22Rv1 (cell line): ENCODE data around the gene ZNF622.

Source experiments
- H3K27ac ChIP-seq: fragments of 450-650 bp; 2 replicates; pipeline ENCODE4 v1.5.1; 2017
- ZFX ChIP-seq: fragments of 450-650 bp; IDR thresholded peaks from 2 replicates; pipeline ENCODE4 v1.6.1; 2017; ENCODE audit warnings: antibody characterized with exemption, borderline replicate concordance
- TF ChIP-seq, protein P1 (sequence below): fragments of 450-650 bp; IDR thresholded peaks from 2 replicates; pipeline ENCODE4 v1.5.1; 2017; ENCODE audit warnings: mild to moderate bottlenecking

Gene ZNF622

DNA sequence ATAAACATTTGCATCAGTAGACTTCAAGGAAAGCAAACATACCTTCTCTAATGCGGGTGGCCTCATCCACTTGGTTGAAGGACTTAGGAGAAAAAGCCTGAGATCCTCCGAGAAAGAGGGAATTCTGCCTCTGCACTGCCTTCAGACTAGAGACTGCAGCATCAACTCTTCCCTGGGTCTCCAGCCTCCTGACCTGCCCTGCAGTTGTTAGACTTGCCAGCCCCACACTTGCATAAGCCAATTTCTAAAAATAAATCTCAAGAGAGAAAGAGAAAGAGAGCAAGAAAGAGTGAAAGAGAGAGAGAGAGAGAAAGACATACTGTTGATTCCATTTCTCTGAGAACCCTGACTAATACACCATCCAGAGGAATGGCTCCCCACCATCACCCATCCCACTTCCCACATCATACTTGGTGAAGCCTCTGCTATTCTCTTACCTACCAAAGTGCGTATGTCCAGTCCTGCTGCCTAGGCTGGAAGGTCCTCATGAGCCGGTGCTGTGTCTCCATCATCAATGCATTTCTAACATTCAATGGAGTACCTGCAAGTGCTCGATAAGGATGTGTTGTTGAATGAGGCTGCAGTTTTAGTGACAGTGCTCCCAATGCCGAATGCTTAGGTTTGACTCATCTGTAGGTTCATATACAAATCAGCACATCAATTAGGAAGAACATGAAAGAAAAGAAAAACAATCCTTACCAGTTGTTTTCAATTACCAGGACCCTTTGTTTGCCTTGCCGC lies 35.1 kb downstream of the ZNF622 start:
- no peak overlapping the region for H3K27ac ChIP-seq
- no peak for TF ChIP-seq ZFX
- TF ChIP-seq, protein P1, sequence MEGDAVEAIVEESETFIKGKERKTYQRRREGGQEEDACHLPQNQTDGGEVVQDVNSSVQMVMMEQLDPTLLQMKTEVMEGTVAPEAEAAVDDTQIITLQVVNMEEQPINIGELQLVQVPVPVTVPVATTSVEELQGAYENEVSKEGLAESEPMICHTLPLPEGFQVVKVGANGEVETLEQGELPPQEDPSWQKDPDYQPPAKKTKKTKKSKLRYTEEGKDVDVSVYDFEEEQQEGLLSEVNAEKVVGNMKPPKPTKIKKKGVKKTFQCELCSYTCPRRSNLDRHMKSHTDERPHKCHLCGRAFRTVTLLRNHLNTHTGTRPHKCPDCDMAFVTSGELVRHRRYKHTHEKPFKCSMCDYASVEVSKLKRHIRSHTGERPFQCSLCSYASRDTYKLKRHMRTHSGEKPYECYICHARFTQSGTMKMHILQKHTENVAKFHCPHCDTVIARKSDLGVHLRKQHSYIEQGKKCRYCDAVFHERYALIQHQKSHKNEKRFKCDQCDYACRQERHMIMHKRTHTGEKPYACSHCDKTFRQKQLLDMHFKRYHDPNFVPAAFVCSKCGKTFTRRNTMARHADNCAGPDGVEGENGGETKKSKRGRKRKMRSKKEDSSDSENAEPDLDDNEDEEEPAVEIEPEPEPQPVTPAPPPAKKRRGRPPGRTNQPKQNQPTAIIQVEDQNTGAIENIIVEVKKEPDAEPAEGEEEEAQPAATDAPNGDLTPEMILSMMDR, result no peak

- no peak overlapping the region for H3K27ac ChIP-seq
- TF ChIP-seq ZFX, result no peak
- TF ChIP-seq, protein P1, result no peak
These were observed 37.2 kb downstream of the ZNF622 start for GRCh38 chr5:16428359-16428758.

DNA sequence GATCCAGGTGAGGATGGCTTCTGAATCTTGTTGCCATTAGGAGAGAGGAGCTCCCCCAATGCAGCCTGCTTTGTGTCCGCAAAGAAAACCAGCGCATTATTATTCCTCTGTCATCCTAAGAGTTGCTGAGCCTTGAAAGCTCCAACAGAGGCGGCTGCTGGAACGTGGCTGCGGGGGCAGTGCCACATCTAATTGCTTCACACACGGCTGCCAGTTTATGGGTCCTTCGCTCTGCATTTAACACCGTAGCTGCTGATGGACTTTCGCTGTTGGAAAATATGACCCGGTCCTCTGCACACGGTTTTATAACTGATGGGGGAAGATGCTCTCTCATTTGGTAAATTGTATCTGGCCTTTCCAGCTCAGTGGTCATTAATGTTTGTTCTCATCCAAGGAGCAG lies 38.0 kb downstream of the ZNF622 start:
- TF ChIP-seq, protein P1, result no peak
- TF ChIP-seq ZFX, result no peak
- H3K27ac ChIP-seq, result no peak overlapping the region

GRCh38 chr5:16418471-16418922 lies 47.1 kb downstream of the ZNF622 start:
- TF ChIP-seq, protein P1, result no peak
- no peak for TF ChIP-seq ZFX

DNA sequence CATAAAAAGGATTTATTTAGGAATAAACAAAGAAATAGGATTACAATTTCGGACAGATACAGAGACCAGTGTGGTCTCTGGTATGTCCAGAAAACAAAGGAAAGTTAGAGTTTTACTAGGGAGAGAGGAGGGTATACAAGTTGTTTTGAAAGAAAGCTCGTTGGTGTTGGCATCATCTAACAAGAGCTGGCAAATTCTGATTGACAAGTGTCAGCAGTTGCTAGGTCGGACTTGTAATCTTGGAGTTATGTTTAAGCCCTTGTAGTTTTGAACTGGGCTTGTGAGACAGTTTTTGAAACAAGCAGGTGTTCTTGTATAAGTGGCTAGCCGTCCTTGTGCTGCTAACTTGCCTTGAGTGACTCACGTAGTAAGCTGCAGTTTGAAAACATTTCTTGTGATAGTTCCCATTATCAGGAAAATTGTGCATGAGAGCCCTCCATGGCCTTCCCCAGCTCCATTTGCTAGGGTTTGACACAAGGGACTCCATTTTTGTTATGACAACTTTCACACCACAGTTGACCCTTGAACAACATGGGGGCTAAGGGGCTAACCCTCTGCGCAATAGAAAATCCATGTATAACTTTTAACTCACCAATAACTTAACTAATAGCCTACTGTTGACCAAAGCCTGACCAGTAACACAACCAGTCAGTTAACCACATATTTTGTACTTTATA lies 48.1 kb downstream of the ZNF622 start:
- H3K27ac ChIP-seq, result no peak overlapping the region
- no peak for TF ChIP-seq ZFX
- TF ChIP-seq, protein P1, result no peak

More at GRCh38 chr5:16418471-16418922, 47.1 kb downstream of the ZNF622 start:
- no peak overlapping the region for H3K27ac ChIP-seq

DNA sequence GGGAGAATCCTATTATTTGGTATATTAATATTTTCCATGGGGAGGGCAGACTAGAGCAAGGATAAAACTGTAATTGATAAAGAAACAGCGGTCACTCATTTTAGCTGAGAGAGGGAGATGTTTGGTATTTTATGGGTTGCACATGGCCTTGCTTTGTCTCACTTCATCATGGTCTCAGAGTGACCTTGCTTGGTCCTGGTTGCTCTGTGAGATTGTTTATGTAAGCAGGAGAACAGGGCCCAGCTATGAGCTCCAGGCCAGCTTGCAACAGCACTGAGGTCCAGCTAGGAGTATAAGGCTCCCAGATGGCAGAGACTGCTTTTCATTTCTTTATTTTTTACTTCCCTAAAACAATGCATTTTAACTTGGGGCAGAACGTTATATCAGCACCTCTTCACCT lies 50.7 kb downstream of the ZNF622 start:
- no peak for TF ChIP-seq ZFX
- TF ChIP-seq, protein P1, result no peak
- H3K27ac ChIP-seq, result peak overlapping the region; percentile 23; the same call in 1 of the 2 replicates
